ENCODE data around the gene ANXA2.

ANXA2 gene

GRCh38 chr15:60426870-60427508, 29.2 kb upstream of the ANXA2 start:
- H3K9me3 ChIP-seq (ENCODE audit: insufficient read depth, low read length): no peaks in the 10 kb centered on the region
- no peaks in the 10 kb centered on the region for H3K4me1 ChIP-seq (ENCODE audit: insufficient read depth, insufficient read length)
- H3K27me3 ChIP-seq (ENCODE audit: insufficient read depth, insufficient read length): no peaks in the 10 kb centered on the region
- H3K36me3 ChIP-seq (ENCODE audit: insufficient read depth, insufficient read length, low read length): peaks cover 38% of the 10 kb centered on the region
- H3K9ac ChIP-seq (ENCODE audit: insufficient read length, low read depth): no peak overlapping the region
- no peak for DNase-seq (ENCODE audit: low read depth, low spot score)
- no peak overlapping the region for H3K4me3 ChIP-seq (ENCODE audit: insufficient read length, low read depth)
- TF ChIP-seq ZNF274 (IDR thresholded peaks at IDR 0.05; ENCODE audit: low read depth, low read length): no peak
- TF ChIP-seq SUZ12 (IDR thresholded peaks at IDR 0.05; ENCODE audit: extremely low read depth, insufficient read depth, insufficient read length): no peak
- TF ChIP-seq YY1 (IDR thresholded peaks at IDR 0.05; ENCODE audit: insufficient read depth, insufficient read length): no peak

GRCh38 chr15:60425461-60425860, 27.7 kb upstream of the ANXA2 start:
- H3K4me1 ChIP-seq (ENCODE audit: insufficient read depth, insufficient read length): no peaks in the 10 kb centered on the region
- peaks cover 28% of the 10 kb centered on the region for H3K36me3 ChIP-seq (ENCODE audit: insufficient read depth, insufficient read length, low read length)
- H3K9me3 ChIP-seq (ENCODE audit: insufficient read depth, low read length): no peaks in the 10 kb centered on the region
- no peak overlapping the region for H3K4me3 ChIP-seq (ENCODE audit: insufficient read length, low read depth)
- H3K27me3 ChIP-seq (ENCODE audit: insufficient read depth, insufficient read length): no peaks in the 10 kb centered on the region
- TF ChIP-seq ZNF274 (IDR thresholded peaks at IDR 0.05; ENCODE audit: low read depth, low read length) (no peak), YY1 (IDR thresholded peaks at IDR 0.05; ENCODE audit: insufficient read depth, insufficient read length) (no peak), SUZ12 (IDR thresholded peaks at IDR 0.05; ENCODE audit: extremely low read depth, insufficient read depth, insufficient read length) (no peak)
- no peak for DNase-seq (ENCODE audit: low read depth, low spot score)
- no peak overlapping the region for H3K9ac ChIP-seq (ENCODE audit: insufficient read length, low read depth)

- DNase-seq (ENCODE audit: low read depth, low spot score): no peak
- no peaks in the 10 kb centered on the region for H3K9me3 ChIP-seq (ENCODE audit: insufficient read depth, low read length)
- H3K36me3 ChIP-seq (ENCODE audit: insufficient read depth, insufficient read length, low read length): peaks cover 27% of the 10 kb centered on the region
- H3K4me3 ChIP-seq (ENCODE audit: insufficient read length, low read depth): no peak overlapping the region
- no peak overlapping the region for H3K9ac ChIP-seq (ENCODE audit: insufficient read length, low read depth)
- TF ChIP-seq ZNF274 (IDR thresholded peaks at IDR 0.05; ENCODE audit: low read depth, low read length) (no peak), SUZ12 (IDR thresholded peaks at IDR 0.05; ENCODE audit: extremely low read depth, insufficient read depth, insufficient read length) (no peak), YY1 (IDR thresholded peaks at IDR 0.05; ENCODE audit: insufficient read depth, insufficient read length) (no peak)
- H3K4me1 ChIP-seq (ENCODE audit: insufficient read depth, insufficient read length): no peaks in the 10 kb centered on the region
- H3K27me3 ChIP-seq (ENCODE audit: insufficient read depth, insufficient read length): no peaks in the 10 kb centered on the region
Observed at GRCh38 chr15:60424006-60424405, 26.2 kb upstream of the ANXA2 start.

- Histone ChIP-seq H3K4me1 (ENCODE audit: insufficient read depth, insufficient read length) (no peaks in the 10 kb centered on the region), H3K27me3 (ENCODE audit: insufficient read depth, insufficient read length) (no peaks in the 10 kb centered on the region), H3K36me3 (ENCODE audit: insufficient read depth, insufficient read length, low read length) (peaks cover 27% of the 10 kb centered on the region), H3K9me3 (ENCODE audit: insufficient read depth, low read length) (no peaks in the 10 kb centered on the region), H3K4me3 (ENCODE audit: insufficient read length, low read depth) (no peak overlapping the region), H3K9ac (ENCODE audit: insufficient read length, low read depth) (no peak overlapping the region)
- TF ChIP-seq YY1 (IDR thresholded peaks at IDR 0.05; ENCODE audit: insufficient read depth, insufficient read length): no peak
- TF ChIP-seq SUZ12 (IDR thresholded peaks at IDR 0.05; ENCODE audit: extremely low read depth, insufficient read depth, insufficient read length): no peak
- TF ChIP-seq ZNF274 (IDR thresholded peaks at IDR 0.05; ENCODE audit: low read depth, low read length): no peak
- DNase-seq (ENCODE audit: low read depth, low spot score): peak; percentile 60
Observed at GRCh38 chr15:60423537-60423936, 25.8 kb upstream of the ANXA2 start.

- Histone ChIP-seq H3K9ac (ENCODE audit: insufficient read length, low read depth) (no peak overlapping the region), H3K4me1 (ENCODE audit: insufficient read depth, insufficient read length) (no peaks in the 10 kb centered on the region), H3K9me3 (ENCODE audit: insufficient read depth, low read length) (no peaks in the 10 kb centered on the region), H3K27me3 (ENCODE audit: insufficient read depth, insufficient read length) (no peaks in the 10 kb centered on the region), H3K36me3 (ENCODE audit: insufficient read depth, insufficient read length, low read length) (peaks cover 13% of the 10 kb centered on the region), H3K4me3 (ENCODE audit: insufficient read length, low read depth) (no peak overlapping the region)
- TF ChIP-seq ZNF274 (IDR thresholded peaks at IDR 0.05; ENCODE audit: low read depth, low read length) (no peak), YY1 (IDR thresholded peaks at IDR 0.05; ENCODE audit: insufficient read depth, insufficient read length) (no peak), SUZ12 (IDR thresholded peaks at IDR 0.05; ENCODE audit: extremely low read depth, insufficient read depth, insufficient read length) (no peak)
- DNase-seq (ENCODE audit: low read depth, low spot score): no peak
Observed at GRCh38 chr15:60421544-60421943, 23.8 kb upstream of the ANXA2 start.

- TF ChIP-seq ZNF274 (IDR thresholded peaks at IDR 0.05; ENCODE audit: low read depth, low read length) (no peak), YY1 (IDR thresholded peaks at IDR 0.05; ENCODE audit: insufficient read depth, insufficient read length) (no peak)
- DNase-seq (ENCODE audit: low read depth, low spot score): no peak
- Histone ChIP-seq H3K36me3 (ENCODE audit: insufficient read depth, insufficient read length, low read length) (peaks cover 13% of the 10 kb centered on the region), H3K9ac (ENCODE audit: insufficient read length, low read depth) (no peak overlapping the region), H3K9me3 (ENCODE audit: insufficient read depth, low read length) (no peaks in the 10 kb centered on the region), H3K4me1 (ENCODE audit: insufficient read depth, insufficient read length) (no peaks in the 10 kb centered on the region), H3K27me3 (ENCODE audit: insufficient read depth, insufficient read length) (no peaks in the 10 kb centered on the region), H3K4me3 (ENCODE audit: insufficient read length, low read depth) (no peak overlapping the region)
Observed at GRCh38 chr15:60420203-60420716, 22.5 kb upstream of the ANXA2 start.

GRCh38 chr15:60419753-60420152, 22.0 kb upstream of the ANXA2 start:
- no peak overlapping the region for H3K4me3 ChIP-seq (ENCODE audit: insufficient read length, low read depth)
- TF ChIP-seq ZNF274 (IDR thresholded peaks at IDR 0.05; ENCODE audit: low read depth, low read length) (no peak), SUZ12 (IDR thresholded peaks at IDR 0.05; ENCODE audit: extremely low read depth, insufficient read depth, insufficient read length) (no peak), YY1 (IDR thresholded peaks at IDR 0.05; ENCODE audit: insufficient read depth, insufficient read length) (no peak)
- H3K9ac ChIP-seq (ENCODE audit: insufficient read length, low read depth): no peak overlapping the region
- H3K27me3 ChIP-seq (ENCODE audit: insufficient read depth, insufficient read length): no peaks in the 10 kb centered on the region
- no peaks in the 10 kb centered on the region for H3K9me3 ChIP-seq (ENCODE audit: insufficient read depth, low read length)
- no peak for DNase-seq (ENCODE audit: low read depth, low spot score)
- H3K4me1 ChIP-seq (ENCODE audit: insufficient read depth, insufficient read length): no peaks in the 10 kb centered on the region
- peaks cover 13% of the 10 kb centered on the region for H3K36me3 ChIP-seq (ENCODE audit: insufficient read depth, insufficient read length, low read length)
